Thyroid gland (tissue), 4 donors: ENCODE data around the gene JSRP1. TPM values are rescaled to one million over a fixed set of nuclear protein-coding genes. Genes with fewer than 3 reads are reported as not detected.

Experiments used
- DNase-seq, 2 donors: peaks; one replicate each; pipeline ENCODE4 v3.0.0-alpha.2; 2019
- H3K27ac ChIP-seq, 3 donors: fragments of 200-600 bp; sonication (generic); 1 replicate in 2 of 3; 2 replicates in 1 of 3; pipeline ENCODE4 v1.5.1; 2016 to 2019; ENCODE audit warnings: mild to moderate bottlenecking in 1 of 3, moderate library complexity in 1 of 3
- H3K27me3 ChIP-seq: fragments of 200-600 bp; sonication (generic); one replicate; pipeline ENCODE4 v1.5.1; 2019
- H3K36me3 ChIP-seq, 2 donors: fragments of 200-600 bp; sonication (generic); one replicate each; pipeline ENCODE4 v1.5.1; 2016 to 2019
- H3K4me1 ChIP-seq, 2 donors: fragments of 200-600 bp; sonication (generic); one replicate each; pipeline ENCODE4 v1.5.1; 2017 to 2019
- H3K4me3 ChIP-seq, 3 donors: fragments of 200-600 bp; sonication (generic); replicated peaks in 1 of 3; 1 replicate in 2 of 3; 2 replicates in 1 of 3; pipeline ENCODE4 v1.5.1; 2016; ENCODE audit warnings: mild to moderate bottlenecking in 1 of 3
- H3K9me3 ChIP-seq: fragments of 200-600 bp; sonication (generic); one replicate; pipeline ENCODE4 v1.5.1; 2017
- POLR2A ChIP-seq, 2 donors: fragments of 450-650 bp; IDR thresholded peaks; one replicate each; pipeline ENCODE4 v1.6.1; 2017; ENCODE audit warnings: antibody characterized with exemption in 2 of 2, mild to moderate bottlenecking in 2 of 2, moderate library complexity in 1 of 2
- WGBS, 2 donors: methylation state at CpG; one replicate each; pipeline ENCODE4 v1.1.5; 2017; 5-methylcytosine and 5-hydroxymethylcytosine counted together
- intact Hi-C: fragments of 100-400 bp; cut with DNase I; formaldehyde crosslinking; loops from one replicate; pipeline ENCODE4 v1.15.1; 2023
- total RNA-seq, 4 donors: library from RNA; depleted of rRNA; stranded (reverse); fragments of >200 nt; gene quantifications; one replicate each; pipeline ENCODE4 v1.2.3, GENCODE V29; 2016
- TF ChIP-seq, protein P1 (sequence below), 6 experiments: fragments of 200-600 bp in 3 of 6; fragments of 450-650 bp in 3 of 6; sonication (generic) in 3 of 6; IDR thresholded peaks; one replicate each; pipeline ENCODE4 v1.5.1; 2016 to 2019; ENCODE audit warnings: antibody characterized with exemption in 6 of 6, mild to moderate bottlenecking in 2 of 6, inconsistent platforms in 1 of 6, moderate library complexity in 1 of 6

Gene JSRP1
- total RNA-seq, 4 donors from 2014 or later: not detected

DNA sequence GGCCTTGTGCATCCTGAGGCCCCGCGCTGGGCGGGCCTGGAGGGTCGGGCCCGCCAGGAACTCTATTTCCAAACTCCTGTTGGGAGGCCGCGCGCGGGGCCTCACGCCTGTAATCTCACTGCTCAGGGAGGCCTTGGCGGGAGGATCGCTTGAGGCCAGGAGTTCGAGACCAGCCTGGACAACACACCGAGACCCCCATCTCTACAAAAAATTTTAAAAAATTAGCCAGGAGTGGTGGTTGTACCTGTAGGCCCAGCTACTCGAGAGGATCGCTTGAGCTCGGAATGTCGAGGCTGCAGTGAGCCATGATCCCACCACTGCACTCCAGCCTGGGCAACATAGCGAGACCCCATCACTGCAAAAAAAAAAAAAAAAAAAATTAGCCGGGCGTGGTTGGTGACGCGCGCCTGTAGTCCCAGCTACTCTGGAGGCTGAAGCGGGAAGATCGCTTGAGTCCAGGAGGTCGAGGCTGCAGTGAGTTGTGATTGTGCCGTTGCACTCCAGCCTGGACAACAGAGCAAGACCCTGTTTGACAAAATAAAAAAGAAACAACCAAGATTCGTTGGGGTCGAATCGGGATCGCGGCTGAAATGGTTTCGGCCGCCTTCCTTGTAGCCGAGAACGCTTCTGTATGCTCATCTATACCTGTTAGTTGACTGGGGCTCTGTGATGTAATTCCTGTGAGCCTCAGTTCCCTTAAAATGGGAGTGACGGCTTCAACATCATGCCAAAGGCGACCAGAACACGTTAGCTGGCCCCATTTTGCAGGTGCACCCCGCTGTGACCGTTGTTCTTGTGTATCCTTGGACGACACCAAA, 19.0 kb downstream of the JSRP1 start:
- Histone ChIP-seq H3K27me3 (no peaks in the 10 kb centered on the region), H3K4me1 (peaks cover 58 to 67% of the 10 kb centered on the region in 2 donors), H3K4me3 (peak overlapping the region; percentile 70 to 92 (median 86)), H3K36me3 (peaks cover 4 to 12% of the 10 kb centered on the region in 2 donors), H3K27ac (peak overlapping the region; percentile 96 to 99 (median 98)), H3K9me3 (no peaks in the 10 kb centered on the region)
- intact Hi-C loops: loop anchor here (2.0 to 5.0 kb wide), 2 partner anchors 34 to 95 kb away; no protein-coding TSS in a partner anchor
- TF ChIP-seq POLR2A (IDR thresholded peaks at IDR 0.05): no peak
- TF ChIP-seq, protein P1, sequence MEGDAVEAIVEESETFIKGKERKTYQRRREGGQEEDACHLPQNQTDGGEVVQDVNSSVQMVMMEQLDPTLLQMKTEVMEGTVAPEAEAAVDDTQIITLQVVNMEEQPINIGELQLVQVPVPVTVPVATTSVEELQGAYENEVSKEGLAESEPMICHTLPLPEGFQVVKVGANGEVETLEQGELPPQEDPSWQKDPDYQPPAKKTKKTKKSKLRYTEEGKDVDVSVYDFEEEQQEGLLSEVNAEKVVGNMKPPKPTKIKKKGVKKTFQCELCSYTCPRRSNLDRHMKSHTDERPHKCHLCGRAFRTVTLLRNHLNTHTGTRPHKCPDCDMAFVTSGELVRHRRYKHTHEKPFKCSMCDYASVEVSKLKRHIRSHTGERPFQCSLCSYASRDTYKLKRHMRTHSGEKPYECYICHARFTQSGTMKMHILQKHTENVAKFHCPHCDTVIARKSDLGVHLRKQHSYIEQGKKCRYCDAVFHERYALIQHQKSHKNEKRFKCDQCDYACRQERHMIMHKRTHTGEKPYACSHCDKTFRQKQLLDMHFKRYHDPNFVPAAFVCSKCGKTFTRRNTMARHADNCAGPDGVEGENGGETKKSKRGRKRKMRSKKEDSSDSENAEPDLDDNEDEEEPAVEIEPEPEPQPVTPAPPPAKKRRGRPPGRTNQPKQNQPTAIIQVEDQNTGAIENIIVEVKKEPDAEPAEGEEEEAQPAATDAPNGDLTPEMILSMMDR (IDR thresholded peaks at IDR 0.05): no peak
- no peak for DNase-seq
- WGBS, 2 donors: 46 to 59% methylated on average over 33 to 42 of the region's 43 CpGs

DNA sequence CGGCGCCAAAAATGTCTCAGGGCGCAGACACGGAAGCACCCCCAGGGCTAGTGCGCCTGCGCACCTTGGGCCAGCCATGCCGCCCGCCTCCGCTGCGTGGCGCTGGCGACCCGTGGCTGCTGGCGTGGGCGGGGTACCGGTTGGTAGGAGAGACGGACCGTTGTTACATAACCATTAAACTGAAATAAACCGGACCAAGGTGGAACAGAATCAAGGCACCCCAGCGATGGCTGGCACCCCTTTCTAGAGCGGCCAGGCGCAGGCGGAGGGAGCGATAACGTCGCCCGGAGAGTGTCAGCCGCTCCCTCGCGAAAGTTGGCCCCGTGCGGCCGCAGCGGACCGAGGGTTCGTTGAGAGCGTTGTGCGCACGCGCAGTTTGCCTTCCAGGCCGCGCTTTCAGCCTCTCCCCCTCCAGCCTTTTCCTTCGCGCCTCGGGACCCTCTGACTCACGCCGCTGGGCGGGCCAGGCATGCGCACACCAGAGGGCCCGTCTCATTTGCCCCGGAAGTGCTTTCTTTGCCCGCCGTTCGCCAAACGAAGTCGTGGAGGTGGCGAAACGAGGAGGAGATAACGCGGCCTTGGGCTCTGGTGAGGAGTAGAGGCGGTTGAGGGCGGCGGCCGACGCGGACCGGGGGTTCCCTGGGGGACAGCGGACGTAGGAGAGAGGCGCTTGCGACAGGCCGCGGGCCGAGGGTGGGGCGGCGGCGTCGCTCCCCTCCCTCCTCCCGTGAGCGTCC, 19.7 kb downstream of the JSRP1 start, which contains the start of the genes PLEKHJ1 and SF3A2:
PLEKHJ1 (minus strand) TSS at position 16 of the 737 bp plus-strand sequence. CDS start 81 bp downstream, outside the sequence.
SF3A2 (plus strand) TSS at position 511 of the 737 bp plus-strand sequence. CDS start 6,595 bp downstream, outside the sequence.
- H3K27ac ChIP-seq: peak within 1 kb of the TSS; percentile 96 to 99 (median 98)
- peak; percentile 95 to 96 for DNase-seq
- intact Hi-C loops: loop anchor here (2.0 to 5.0 kb wide), 2 partner anchors 34 to 96 kb away; no protein-coding TSS in a partner anchor
- peak within 1 kb of the TSS; percentile 70 to 92 (median 86) for H3K4me3 ChIP-seq
- peaks cover 50 to 61% of the 10 kb centered on the region in 2 donors for H3K4me1 ChIP-seq
- H3K36me3 ChIP-seq: peaks cover 6 to 12% of the 10 kb centered on the region in 2 donors
- H3K27me3 ChIP-seq: no peaks in the 10 kb centered on the region
- peak in 1 of 2 donors; percentile 70 for TF ChIP-seq POLR2A (IDR thresholded peaks at IDR 0.05)
- TF ChIP-seq, protein P1 (IDR thresholded peaks at IDR 0.05): peak; percentile 97 to 100 (median 99)
- 0% methylated on average over 6 to 70 of the region's 80 CpGs for WGBS, 2 donors
- no peaks in the 10 kb centered on the region for H3K9me3 ChIP-seq

DNA sequence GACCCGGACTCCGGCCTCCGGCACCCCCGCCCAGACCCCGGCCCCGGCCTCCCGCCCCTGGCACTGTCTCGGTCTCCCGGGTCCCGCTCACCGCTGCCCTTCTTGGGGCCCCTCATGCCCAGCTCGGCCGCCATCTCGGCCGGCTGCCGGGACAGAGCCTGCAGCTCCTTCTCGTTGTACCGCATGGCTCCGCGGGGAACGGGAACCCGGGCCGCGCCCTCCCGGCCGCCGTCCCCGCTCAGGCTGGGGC, 20.2 kb downstream of the JSRP1 start:
- 0% methylated on average over 2 to 5 of the region's 28 CpGs for WGBS, 2 donors
- H3K36me3 ChIP-seq: peaks cover 6 to 12% of the 10 kb centered on the region in 2 donors
- TF ChIP-seq, protein P1 (IDR thresholded peaks at IDR 0.05): no peak
- TF ChIP-seq POLR2A (IDR thresholded peaks at IDR 0.05): peak in 1 of 2 donors; percentile 36

DNA sequence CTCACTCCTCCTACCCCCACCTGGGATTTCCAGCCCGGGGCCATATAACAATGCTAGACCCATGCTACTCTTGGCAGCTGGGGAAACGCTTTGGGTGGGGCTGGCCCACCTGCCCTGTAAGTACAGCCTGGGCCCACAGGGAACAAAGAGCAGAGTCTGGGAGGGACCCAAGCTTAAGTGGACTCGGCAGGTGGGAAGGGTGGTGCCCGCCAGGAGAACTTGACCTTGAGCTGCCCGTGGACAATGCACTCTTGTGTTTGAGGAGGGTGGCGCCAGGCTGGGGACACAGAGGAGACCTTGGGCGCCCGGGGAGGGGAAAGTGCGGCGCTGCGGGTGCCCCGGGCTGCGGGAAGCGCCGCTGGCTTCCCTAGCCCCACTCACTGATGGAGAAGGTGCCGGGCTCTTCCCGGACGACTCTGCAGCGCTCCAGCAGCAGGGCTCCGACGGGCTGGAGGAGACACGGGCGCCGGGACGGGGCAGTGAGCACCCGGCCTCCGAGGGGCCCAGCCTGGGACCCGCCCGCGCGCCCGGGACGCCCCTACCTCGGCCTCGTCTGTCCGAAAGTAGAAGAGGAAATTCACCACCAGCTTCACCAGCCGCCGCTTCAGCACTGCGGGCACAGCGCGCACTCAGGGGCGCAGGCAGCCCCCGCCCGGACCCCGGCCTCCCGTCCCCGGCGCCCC, 20.7 kb downstream of the JSRP1 start:
- H3K36me3 ChIP-seq: peaks cover 8 to 15% of the 10 kb centered on the region in 2 donors
- H3K4me1 ChIP-seq: peaks cover 40 to 52% of the 10 kb centered on the region in 2 donors
- TF ChIP-seq, protein P1 (IDR thresholded peaks at IDR 0.05): peak in 1 of 6 experiments; percentile 15
- peak in 1 of 2 donors; percentile 64 for TF ChIP-seq POLR2A (IDR thresholded peaks at IDR 0.05)
- peak overlapping the region; percentile 51 to 92 (median 86) for H3K4me3 ChIP-seq
- intact Hi-C loops: loop anchor here (2.0 to 5.0 kb wide), 2 partner anchors 35 to 97 kb away; no protein-coding TSS in a partner anchor
- no peaks in the 10 kb centered on the region for H3K27me3 ChIP-seq
- peak; percentile 77 to 84 for DNase-seq
- peak overlapping the region; percentile 96 to 99 (median 98) for H3K27ac ChIP-seq
- WGBS, 2 donors: 1 to 3% methylated on average over 8 to 18 of the region's 48 CpGs
- no peaks in the 10 kb centered on the region for H3K9me3 ChIP-seq

More for the DNA sequence above, 20.2 kb downstream of the JSRP1 start:
- Histone ChIP-seq H3K27me3 (no peaks in the 10 kb centered on the region), H3K4me3 (peak overlapping the region; percentile 51 to 92 (median 86)), H3K9me3 (no peaks in the 10 kb centered on the region), H3K27ac (peak overlapping the region; percentile 96 to 99 (median 98)), H3K4me1 (peaks cover 45 to 57% of the 10 kb centered on the region in 2 donors)
- intact Hi-C loops: loop anchor here (2.0 to 5.0 kb wide), 2 partner anchors 35 to 96 kb away; no protein-coding TSS in a partner anchor
- no peak for DNase-seq
